ENCODE results near the gene WDR37. TPM values are rescaled to one million over a fixed set of nuclear protein-coding genes. Genes with fewer than 3 reads are reported as not detected.

Gene WDR37
- total and polyA plus RNA-seq, 2 donors from 2014 or later: 6.0 to 23.5 TPM

DNA sequence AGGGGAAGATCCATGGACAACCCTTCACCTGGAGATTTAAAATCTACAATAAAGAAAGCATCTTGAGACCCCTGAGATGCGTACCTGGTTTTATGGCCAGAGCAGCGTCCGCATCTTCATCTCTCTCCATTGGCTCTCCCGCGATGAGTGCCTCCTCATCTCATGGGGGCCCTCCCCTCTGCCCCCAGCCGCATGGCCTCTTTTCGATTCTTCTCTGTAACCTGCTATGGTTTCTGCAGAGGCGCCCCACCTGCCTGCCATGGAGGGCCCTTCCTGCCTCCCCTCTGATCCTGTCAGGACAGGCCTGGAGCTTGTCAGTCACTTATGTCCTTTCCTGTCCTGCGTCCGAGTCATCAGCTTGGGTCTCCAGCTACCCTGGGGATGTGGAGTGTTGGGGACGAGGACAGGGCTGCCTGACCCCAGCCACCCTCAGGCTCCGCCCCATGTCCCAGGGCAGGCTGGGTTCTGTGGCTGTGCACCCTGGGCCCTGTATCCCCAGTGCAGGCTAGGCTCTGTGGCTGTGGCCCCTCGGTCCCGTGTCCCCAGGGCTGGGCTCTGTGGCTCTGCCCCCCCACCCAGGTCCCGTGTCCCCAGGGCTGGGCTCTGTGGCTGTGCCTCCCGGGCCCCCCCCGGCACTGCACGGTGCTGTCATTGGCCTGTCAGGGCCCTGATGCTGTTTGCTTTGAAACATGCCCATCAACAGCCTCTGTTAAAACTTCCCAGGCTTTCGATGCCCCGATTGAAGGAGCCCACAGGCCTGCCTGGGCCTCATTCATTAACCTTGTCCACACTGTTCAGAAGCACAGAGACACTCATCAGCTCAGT is 99.8 kb downstream of the WDR37 start:
- no peak for FAIRE-seq
- Histone ChIP-seq H3K9me3 (ENCODE audit: control insufficient read depth in 2 of 3, insufficient read depth in 1 of 3, low read length in 3 of 3) (no peaks in the 10 kb centered on the region), H3K27ac (ENCODE audit: low read depth in 2 of 2, low read length in 2 of 2) (no peak overlapping the region), H3K4me1 (ENCODE audit: control insufficient read depth in 2 of 3, insufficient read depth in 2 of 3, low read depth in 1 of 3, low read length in 3 of 3) (peaks cover 0 to 4% (median 0%) of the 10 kb centered on the region in 3 donors), H3K9ac (ENCODE audit: low read length in 3 of 3) (no peak overlapping the region), H3K4me3 (ENCODE audit: low read length in 3 of 3) (no peak overlapping the region), H3K27me3 (ENCODE audit: control insufficient read depth, insufficient read depth, low read length) (no peaks in the 10 kb centered on the region), H3K36me3 (ENCODE audit: control insufficient read depth in 2 of 3, insufficient read depth in 3 of 3, low read length in 3 of 3) (no peaks in the 10 kb centered on the region)
- TF ChIP-seq, protein P1, sequence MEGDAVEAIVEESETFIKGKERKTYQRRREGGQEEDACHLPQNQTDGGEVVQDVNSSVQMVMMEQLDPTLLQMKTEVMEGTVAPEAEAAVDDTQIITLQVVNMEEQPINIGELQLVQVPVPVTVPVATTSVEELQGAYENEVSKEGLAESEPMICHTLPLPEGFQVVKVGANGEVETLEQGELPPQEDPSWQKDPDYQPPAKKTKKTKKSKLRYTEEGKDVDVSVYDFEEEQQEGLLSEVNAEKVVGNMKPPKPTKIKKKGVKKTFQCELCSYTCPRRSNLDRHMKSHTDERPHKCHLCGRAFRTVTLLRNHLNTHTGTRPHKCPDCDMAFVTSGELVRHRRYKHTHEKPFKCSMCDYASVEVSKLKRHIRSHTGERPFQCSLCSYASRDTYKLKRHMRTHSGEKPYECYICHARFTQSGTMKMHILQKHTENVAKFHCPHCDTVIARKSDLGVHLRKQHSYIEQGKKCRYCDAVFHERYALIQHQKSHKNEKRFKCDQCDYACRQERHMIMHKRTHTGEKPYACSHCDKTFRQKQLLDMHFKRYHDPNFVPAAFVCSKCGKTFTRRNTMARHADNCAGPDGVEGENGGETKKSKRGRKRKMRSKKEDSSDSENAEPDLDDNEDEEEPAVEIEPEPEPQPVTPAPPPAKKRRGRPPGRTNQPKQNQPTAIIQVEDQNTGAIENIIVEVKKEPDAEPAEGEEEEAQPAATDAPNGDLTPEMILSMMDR (IDR thresholded peaks at IDR 0.05; ENCODE audit: borderline replicate concordance, extremely low read depth, insufficient read depth): no peak
- intact Hi-C loops (cut with DNase I): no loop called here
- peak in 1 of 5 donors; percentile 28 for DNase-seq

DNA sequence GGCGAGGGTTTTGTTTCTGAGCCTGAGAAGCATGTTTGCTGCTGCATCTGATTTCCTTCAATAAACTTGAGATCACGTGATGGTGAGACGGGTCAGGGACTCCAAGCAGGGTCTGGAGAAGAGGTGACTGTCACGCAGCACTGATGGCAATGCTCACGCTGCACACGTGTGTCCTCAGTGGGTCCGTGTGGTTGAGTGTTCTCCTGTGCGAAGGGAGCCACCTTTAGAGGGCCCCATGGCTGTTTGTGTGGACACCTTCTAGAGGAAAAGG is 100.4 kb downstream of the WDR37 start:
- no peak overlapping the region for H3K9ac ChIP-seq (ENCODE audit: low read length in 3 of 3)
- intact Hi-C loops (cut with DNase I): no loop called here
- no peaks in the 10 kb centered on the region for H3K36me3 ChIP-seq (ENCODE audit: control insufficient read depth in 2 of 3, insufficient read depth in 3 of 3, low read length in 3 of 3)
- no peaks in the 10 kb centered on the region for H3K4me1 ChIP-seq (ENCODE audit: control insufficient read depth in 2 of 3, insufficient read depth in 2 of 3, low read depth in 1 of 3, low read length in 3 of 3)
- FAIRE-seq (no peak), DNase-seq (peak in 1 of 5 donors; percentile 25)
- no peak overlapping the region for H3K27ac ChIP-seq (ENCODE audit: low read depth in 2 of 2, low read length in 2 of 2)
- TF ChIP-seq, protein P1 (IDR thresholded peaks at IDR 0.05; ENCODE audit: borderline replicate concordance, extremely low read depth, insufficient read depth): no peak
- H3K9me3 ChIP-seq (ENCODE audit: control insufficient read depth in 2 of 3, insufficient read depth in 1 of 3, low read length in 3 of 3): no peaks in the 10 kb centered on the region
- no peak overlapping the region for H3K4me3 ChIP-seq (ENCODE audit: low read length in 3 of 3)
- H3K27me3 ChIP-seq (ENCODE audit: control insufficient read depth, insufficient read depth, low read length): no peaks in the 10 kb centered on the region

DNA sequence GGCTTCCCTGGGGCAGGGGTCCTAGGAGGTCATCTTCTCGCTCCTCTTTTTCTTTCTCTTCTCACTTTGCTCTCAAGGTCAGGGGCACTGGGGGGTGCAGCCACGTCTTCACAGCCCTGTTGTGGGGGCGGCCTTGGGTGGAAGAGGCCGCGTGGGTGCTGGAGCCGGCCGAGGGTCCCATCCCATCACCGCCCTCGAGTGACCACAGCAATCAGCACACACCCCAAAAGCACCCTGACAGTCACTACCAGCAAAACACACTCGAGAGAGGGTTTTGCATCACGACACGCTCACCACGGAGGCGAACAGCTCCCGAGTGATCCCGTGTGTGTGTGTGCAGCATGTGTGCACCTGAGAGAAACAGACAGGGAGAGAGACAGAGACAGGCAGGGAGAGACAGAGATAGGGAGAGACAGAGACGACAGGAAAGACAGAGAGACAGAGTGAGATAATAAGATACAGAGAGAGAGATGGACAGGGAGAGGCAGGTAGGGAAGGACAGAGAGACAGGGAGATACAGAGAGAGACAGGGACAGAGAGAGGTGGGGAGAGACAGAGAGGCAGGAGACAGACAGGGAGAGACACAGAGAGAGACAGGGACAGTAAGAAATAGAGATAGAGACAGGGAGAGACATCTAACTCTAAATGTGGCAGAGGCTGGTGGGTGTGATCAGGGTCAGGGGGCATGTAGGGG is 100.9 kb downstream of the WDR37 start:
- H3K27ac ChIP-seq (ENCODE audit: low read depth in 2 of 2, low read length in 2 of 2): no peak overlapping the region
- H3K4me3 ChIP-seq (ENCODE audit: low read length in 3 of 3): no peak overlapping the region
- no peak overlapping the region for H3K9ac ChIP-seq (ENCODE audit: low read length in 3 of 3)
- intact Hi-C loops (cut with DNase I): no loop called here
- TF ChIP-seq, protein P1 (IDR thresholded peaks at IDR 0.05; ENCODE audit: borderline replicate concordance, extremely low read depth, insufficient read depth): no peak
- no peaks in the 10 kb centered on the region for H3K4me1 ChIP-seq (ENCODE audit: control insufficient read depth in 2 of 3, insufficient read depth in 2 of 3, low read depth in 1 of 3, low read length in 3 of 3)
- DNase-seq: peak in 1 of 5 donors; percentile 24
- no peaks in the 10 kb centered on the region for H3K9me3 ChIP-seq (ENCODE audit: control insufficient read depth in 2 of 3, insufficient read depth in 1 of 3, low read length in 3 of 3)
- no peak for FAIRE-seq
- H3K36me3 ChIP-seq (ENCODE audit: control insufficient read depth in 2 of 3, insufficient read depth in 3 of 3, low read length in 3 of 3): no peaks in the 10 kb centered on the region
- H3K27me3 ChIP-seq (ENCODE audit: control insufficient read depth, insufficient read depth, low read length): no peaks in the 10 kb centered on the region

All from kidney (tissue), 14 donors.